Measurements from ENCODE around the gene CSNK1G1. TPM values are rescaled to one million over a fixed set of nuclear protein-coding genes. Genes with fewer than 3 reads are reported as not detected.

Gene CSNK1G1
- total RNA-seq, 1 experiment from 2014 or later, result 11.5 TPM

- BruUV-seq (replicated peaks), result no TSS peak
- Histone ChIP-seq H3K4me1 (peaks cover 5% of the 10 kb centered on the region; the same call in 1 of the 2 replicates), H3K36me3 (ENCODE audit: control insufficient read depth, insufficient read depth, low read length) (no peaks in the 10 kb centered on the region; the same call in 1 of the 2 replicates), H3K4me3 (ENCODE audit: low read depth, low read length) (no peak overlapping the region), H3K9me3 (no peaks in the 10 kb centered on the region), H3K27me3 (replicated peaks; ENCODE audit: control insufficient read depth, insufficient read depth, low read length) (no peaks in the 10 kb centered on the region)
- POLR2A ChIA-PET, result interaction anchor here (0.6 to 1.4 kb wide), 4 partner anchors 9 to 1112 kb away, joined by 3 read pairs; partner anchors contain the start of gene PPIB
- no peaks in the 10 kb centered on the region for H3K9me3 Mint-ChIP-seq (ENCODE audit: unreplicated experiment)
- peaks cover 62% of the 10 kb centered on the region for H3K36me3 Mint-ChIP-seq (ENCODE audit: insufficient read depth, unreplicated experiment)
- no peaks in the 10 kb centered on the region for H3K27me3 Mint-ChIP-seq (ENCODE audit: insufficient read depth, unreplicated experiment)
- H3K27ac Mint-ChIP-seq (ENCODE audit: unreplicated experiment), result no peak overlapping the region
- TF ChIP-seq, protein P1, sequence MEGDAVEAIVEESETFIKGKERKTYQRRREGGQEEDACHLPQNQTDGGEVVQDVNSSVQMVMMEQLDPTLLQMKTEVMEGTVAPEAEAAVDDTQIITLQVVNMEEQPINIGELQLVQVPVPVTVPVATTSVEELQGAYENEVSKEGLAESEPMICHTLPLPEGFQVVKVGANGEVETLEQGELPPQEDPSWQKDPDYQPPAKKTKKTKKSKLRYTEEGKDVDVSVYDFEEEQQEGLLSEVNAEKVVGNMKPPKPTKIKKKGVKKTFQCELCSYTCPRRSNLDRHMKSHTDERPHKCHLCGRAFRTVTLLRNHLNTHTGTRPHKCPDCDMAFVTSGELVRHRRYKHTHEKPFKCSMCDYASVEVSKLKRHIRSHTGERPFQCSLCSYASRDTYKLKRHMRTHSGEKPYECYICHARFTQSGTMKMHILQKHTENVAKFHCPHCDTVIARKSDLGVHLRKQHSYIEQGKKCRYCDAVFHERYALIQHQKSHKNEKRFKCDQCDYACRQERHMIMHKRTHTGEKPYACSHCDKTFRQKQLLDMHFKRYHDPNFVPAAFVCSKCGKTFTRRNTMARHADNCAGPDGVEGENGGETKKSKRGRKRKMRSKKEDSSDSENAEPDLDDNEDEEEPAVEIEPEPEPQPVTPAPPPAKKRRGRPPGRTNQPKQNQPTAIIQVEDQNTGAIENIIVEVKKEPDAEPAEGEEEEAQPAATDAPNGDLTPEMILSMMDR (IDR thresholded peaks at IDR 0.05; ENCODE audit: insufficient read depth in 1 of 2, low read depth in 1 of 2, low read length in 1 of 2, severe bottlenecking in 1 of 2, unreplicated experiment in 1 of 2), result peak; percentile 92 to 95
- H3K4me3 Mint-ChIP-seq (ENCODE audit: unreplicated experiment), result peak overlapping the region; percentile 53
- CTCF ChIA-PET, result interaction anchor here (0.5 to 2.4 kb wide), 9 partner anchors 9 to 558 kb away, joined by 3 to 19 read pairs (median 4); partner anchors contain the start of genes CIAO2A, PPIB and SNX1
- DNase-seq, result peak; percentile 85 to 94
- peaks cover 9% of the 10 kb centered on the region for H3K4me1 Mint-ChIP-seq (ENCODE audit: low read depth, unreplicated experiment)
- intact Hi-C loops (cut with micrococcal nuclease; ENCODE audit: unreplicated experiment), result loop anchor here (2.0 kb wide), 1 partner anchor 61 kb away; the partner anchor contains the start of gene CIAO2A
These were observed 202.2 kb downstream of the CSNK1G1 start for GRCh38 chr15:64153480-64154367.

- Mint-ChIP-seq H3K9me3 (ENCODE audit: unreplicated experiment) (no peaks in the 10 kb centered on the region), H3K27me3 (ENCODE audit: insufficient read depth, unreplicated experiment) (no peaks in the 10 kb centered on the region), H3K27ac (ENCODE audit: unreplicated experiment) (no peak overlapping the region), H3K4me3 (ENCODE audit: unreplicated experiment) (peak overlapping the region; percentile 73), H3K36me3 (ENCODE audit: insufficient read depth, unreplicated experiment) (peaks cover 53% of the 10 kb centered on the region), H3K4me1 (ENCODE audit: low read depth, unreplicated experiment) (peaks cover 9% of the 10 kb centered on the region)
- intact Hi-C loops (cut with micrococcal nuclease; ENCODE audit: unreplicated experiment), result loop anchor here (2.0 kb wide), 1 partner anchor 60 kb away; the partner anchor contains the start of gene CIAO2A
- H3K4me1 ChIP-seq, result peaks cover 5% of the 10 kb centered on the region; the same call in 1 of the 2 replicates
- no peaks in the 10 kb centered on the region for H3K27me3 ChIP-seq (replicated peaks; ENCODE audit: control insufficient read depth, insufficient read depth, low read length)
- no peaks in the 10 kb centered on the region for H3K36me3 ChIP-seq (ENCODE audit: control insufficient read depth, insufficient read depth, low read length)
- TF ChIP-seq, protein P1 (IDR thresholded peaks at IDR 0.05; ENCODE audit: insufficient read depth in 1 of 2, low read depth in 1 of 2, low read length in 1 of 2, severe bottlenecking in 1 of 2, unreplicated experiment in 1 of 2), result no peak
- no TSS peak for BruUV-seq (replicated peaks)
- no peak overlapping the region for H3K4me3 ChIP-seq (ENCODE audit: low read depth, low read length)
- DNase-seq, result no peak
- H3K9me3 ChIP-seq, result no peaks in the 10 kb centered on the region
- ChIA-PET CTCF (interaction anchor here (0.5 to 2.4 kb wide), 9 partner anchors 10 to 559 kb away, joined by 3 to 19 read pairs (median 4); partner anchors contain the start of genes CIAO2A, PPIB and SNX1), POLR2A (interaction anchor here (0.6 to 1.4 kb wide), 3 partner anchors 10 to 1069 kb away, joined by 3 read pairs; partner anchors contain the start of gene PPIB)
These were observed 203.2 kb downstream of the CSNK1G1 start for GRCh38 chr15:64152507-64153387.
